Cerebellar cortex (tissue), 1 donor: ENCODE results near the gene ROR1.
"Not testable (repeated sequence)": the region's sequence is repeated elsewhere in the genome, so short reads cannot be mapped to it uniquely, and the experiment has no call there.

Source experiments
- DNase-seq: peaks from one replicate; pipeline ENCODE4 v3.0.0-alpha.2; 2015; ENCODE audit warnings: low spot score

ROR1 gene

GRCh38 chr1:63793741-63794240, 20.0 kb downstream of the ROR1 start:
- DNase-seq = no peak

DNA sequence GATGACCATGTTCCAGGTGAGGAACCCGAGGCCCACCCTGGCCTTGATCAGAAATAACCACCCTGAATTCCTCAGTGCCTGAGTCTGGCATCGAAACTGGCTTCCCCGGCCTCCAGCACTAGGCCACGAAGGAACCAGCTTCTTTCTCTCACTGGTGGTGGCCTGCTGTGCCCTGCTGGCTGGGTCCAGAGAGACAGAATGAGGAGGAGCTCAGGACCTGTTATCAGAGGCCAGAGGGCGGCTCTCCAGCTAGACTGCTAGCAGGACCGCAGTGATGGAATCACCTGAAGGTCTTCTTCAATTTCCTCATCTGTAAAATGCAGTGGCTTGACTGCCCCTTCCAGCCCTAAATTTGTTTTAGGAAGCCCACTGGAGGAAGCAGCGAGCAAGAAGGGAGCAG, 20.5 kb downstream of the ROR1 start:
- no peak for DNase-seq

DNA sequence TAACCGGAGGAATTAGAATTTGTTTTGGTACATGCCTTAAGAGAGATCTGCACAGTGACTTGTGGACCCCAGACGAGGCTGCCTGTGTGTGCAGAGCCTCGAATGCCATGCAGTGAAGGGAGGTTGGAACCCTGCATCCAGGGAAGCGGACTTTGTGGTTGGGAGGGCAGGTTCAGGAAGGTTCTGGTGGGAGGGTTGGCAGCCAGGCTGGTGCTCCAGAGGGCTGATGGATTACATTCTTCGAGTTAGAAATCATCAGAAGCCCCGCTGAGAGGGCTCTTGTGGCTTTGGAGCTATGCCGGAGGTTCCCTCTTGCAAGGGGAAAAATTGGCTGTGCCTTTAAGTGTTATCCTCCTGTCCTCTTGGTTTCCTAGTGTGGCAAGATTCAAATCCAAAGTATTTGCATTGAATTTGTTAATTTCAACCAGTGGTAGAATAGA, 21.1 kb downstream of the ROR1 start:
- no peak for DNase-seq

DNA sequence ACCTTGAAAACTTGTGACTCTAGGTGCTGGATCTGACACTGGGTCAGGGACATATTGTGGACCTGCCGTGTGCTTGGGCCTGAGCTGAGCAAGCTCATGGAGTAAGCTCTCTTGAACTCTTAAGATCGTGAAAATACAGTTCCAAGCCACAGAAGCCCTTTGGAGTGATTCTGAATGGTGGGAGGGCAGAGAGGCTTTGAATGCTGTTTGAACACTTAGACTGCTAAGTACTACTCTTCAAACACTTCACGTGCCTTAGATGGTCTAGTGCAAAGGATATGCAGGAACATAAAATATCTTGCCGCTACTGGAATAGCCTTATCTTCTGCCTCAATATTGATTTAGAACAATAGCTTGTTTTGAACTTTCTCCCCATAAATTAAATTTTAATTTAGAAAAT, 21.6 kb downstream of the ROR1 start:
- no peak for DNase-seq

DNA sequence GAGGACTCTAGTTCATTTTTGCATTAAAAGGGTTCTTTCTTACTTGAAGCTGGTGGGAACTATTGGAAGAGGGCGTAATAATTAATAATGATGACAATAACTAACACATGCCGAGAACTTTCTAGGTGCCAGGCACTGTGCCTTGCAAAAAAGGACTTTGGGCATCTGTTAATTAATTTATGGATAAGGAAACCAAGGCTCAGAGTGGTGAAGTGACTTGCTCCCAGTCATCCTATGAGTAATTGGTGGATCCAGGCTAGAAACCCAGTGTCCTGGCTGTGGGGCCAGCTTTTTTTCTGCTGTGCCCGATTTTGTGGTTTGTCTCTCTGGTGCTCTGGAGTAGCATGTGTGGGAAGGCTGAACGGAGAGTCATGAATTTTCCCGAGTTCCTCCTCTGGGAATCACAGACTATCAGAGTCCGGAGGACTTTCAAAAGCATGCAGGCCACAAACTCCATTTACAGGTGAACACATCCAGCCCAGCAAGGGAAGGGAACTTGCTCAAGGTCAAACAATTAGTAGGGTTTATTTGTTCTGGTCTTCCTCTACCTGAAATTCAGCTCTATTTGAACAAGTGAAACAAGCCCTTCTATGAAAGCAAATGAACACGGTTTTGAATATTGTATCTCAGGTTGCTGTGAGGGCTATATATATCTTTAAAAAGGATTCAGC, 23.4 kb downstream of the ROR1 start:
- no peak for DNase-seq

GRCh38 chr1:63798284-63798683, 24.5 kb downstream of the ROR1 start:
- DNase-seq = no peak

DNA sequence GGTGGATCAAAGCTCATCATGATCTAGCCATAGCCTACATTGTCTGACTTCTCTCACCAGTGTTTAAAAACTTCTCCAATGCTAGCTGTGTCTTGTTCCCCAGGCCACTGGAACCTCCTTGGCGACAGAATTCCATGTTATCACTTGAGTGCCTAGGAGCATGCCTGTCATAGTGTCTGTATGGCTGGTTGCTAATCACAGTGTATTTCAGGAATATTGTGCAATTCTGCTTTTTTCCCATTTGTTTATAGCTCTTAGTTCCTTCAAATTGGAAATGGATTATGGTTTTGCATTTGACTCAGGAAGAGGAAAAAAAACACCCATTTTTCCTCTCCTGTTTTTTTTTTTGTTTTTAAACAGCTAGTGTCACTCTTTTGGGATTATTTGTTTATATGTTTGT, 25.5 kb downstream of the ROR1 start:
- DNase-seq = no peak

GRCh38 chr1:63799820-63800219, 26.0 kb downstream of the ROR1 start:
- DNase-seq = no peak

GRCh38 chr1:63802109-63802508, 28.3 kb downstream of the ROR1 start:
- no peak for DNase-seq

- DNase-seq = no peak
These were observed 31.1 kb downstream of the ROR1 start for GRCh38 chr1:63804829-63805484.

- no peak for DNase-seq
These were observed 33.2 kb downstream of the ROR1 start for GRCh38 chr1:63807046-63807445.

DNA sequence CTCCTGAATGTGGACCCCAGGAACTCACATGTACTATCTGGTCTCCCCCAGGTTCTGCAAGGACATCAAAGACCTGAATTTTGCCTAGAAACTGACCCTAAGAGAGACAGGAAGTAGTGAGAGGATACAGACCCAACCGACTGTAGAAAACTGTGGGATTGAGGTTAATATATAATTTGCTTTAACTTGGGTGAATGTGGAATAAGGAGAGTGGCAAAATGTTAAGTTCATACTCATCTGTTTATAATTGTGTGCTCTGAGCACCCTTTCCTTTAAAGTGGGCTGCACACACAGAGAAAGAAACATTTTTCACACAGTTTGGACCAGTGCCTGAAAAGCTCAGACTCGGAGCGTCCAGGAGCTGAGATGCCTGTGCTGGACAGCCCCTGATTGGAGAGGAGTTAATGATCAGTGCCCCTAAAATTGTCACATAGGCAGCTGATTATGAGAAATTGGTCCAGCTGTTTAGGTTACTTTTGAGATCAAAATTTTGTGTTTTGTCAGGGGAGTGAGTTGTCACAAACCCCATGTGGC, 37.2 kb downstream of the ROR1 start:
- no peak for DNase-seq

DNA sequence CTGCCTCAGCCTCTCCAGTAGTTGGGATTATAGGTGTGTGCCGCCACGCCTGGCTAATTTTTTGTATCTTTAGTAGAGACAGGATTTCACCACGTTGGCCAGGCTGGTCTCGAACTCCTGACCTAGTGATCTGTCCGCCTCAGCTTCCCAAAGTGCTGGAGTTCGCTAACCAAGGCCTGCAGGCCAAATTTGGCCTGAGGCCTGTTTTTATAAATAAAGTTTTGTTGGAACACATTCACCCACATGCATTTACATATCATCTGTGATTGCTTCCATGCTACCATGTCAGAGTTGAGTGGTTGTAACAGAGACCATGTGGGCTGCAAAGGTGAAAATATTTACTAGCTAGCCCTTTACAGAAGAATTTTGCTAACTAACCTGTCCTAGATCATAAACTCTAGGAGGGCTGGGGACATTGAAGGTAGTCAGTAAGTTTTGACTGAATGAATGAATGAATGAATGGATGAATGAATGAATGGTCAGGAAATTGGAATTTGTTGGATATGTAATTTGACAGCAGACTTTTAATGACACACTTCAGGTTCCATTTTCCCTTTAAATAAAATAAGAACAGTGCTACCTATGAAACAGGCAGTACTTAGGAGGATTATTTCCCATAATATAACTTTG, 38.4 kb downstream of the ROR1 start:
- no peak for DNase-seq

DNA sequence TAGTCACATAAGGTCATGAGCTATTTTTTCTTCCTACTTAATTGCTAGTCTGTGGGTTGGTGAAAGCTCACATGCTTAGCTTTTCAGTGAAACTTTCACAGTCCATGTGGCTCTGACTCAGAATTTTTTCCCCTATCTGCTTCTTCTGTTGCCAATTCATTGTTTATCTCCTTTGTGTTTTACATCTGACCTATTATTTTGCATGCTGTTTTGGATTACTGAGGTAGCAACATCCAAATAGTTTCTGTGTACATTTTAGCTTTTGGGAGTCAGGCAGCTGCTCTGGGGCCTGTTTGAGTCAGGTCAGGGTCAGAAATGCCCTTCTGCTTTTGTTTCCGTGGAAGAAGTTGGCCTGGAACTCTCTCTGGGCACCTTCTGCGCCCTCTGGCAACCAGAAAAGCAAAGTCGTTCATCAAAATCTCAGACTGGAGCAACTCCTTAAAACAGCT, 40.0 kb downstream of the ROR1 start:
- no peak for DNase-seq

- DNase-seq = not testable (repeated sequence)
These were observed 42.5 kb downstream of the ROR1 start for GRCh38 chr1:63816217-63816815.

GRCh38 chr1:63817152-63817667, 43.4 kb downstream of the ROR1 start:
- no peak for DNase-seq

DNA sequence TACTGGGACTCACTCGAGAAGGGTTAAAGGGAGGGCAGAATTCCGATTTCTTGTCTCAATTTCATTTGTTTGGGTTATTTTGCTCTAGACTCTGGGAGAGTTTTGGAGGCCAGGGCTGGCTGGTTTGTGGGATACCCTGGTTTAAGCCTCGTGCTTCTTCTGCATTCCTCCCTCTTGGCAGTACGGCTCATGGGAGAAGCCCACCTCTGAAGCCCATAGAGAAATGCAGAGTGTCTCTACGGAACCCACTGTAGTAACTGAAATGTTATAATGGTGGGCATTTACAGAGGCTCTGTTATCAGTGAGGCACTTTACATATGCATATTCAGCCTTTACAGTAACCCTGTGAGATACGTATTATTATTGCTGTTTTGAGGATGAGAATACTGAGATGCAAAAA, 43.9 kb downstream of the ROR1 start:
- no peak for DNase-seq

- no peak for DNase-seq
These were observed 44.9 kb downstream of the ROR1 start for GRCh38 chr1:63818567-63819325.

- DNase-seq = no peak
These were observed 46.0 kb downstream of the ROR1 start for GRCh38 chr1:63819795-63820194.

- DNase-seq = no peak
These were observed 47.5 kb downstream of the ROR1 start for GRCh38 chr1:63821091-63822005.
